ENCODE measurements around the gene SIGLEC9.

SIGLEC9 gene

GRCh38 chr19:51124729-51125128 is at the start of gene SIGLEC9:
Gene SIGLEC9, plus strand, starts transcription at chr19:51124906. Its CDS starts 69 bp downstream, at chr19:51124975.
- Histone ChIP-seq H3K4me3 (ENCODE audit: low read length, poor library complexity, severe bottlenecking) (no peak within 1 kb of the TSS), H2AFZ (ENCODE audit: low read length) (no peak within 1 kb of the TSS; the same call in 1 of the 2 replicates), H3K79me2 (ENCODE audit: insufficient read depth, low read length) (no peaks in the 10 kb centered on the region), H3K9ac (ENCODE audit: low read depth, low read length, poor library complexity, severe bottlenecking) (no peak within 1 kb of the TSS), H4K20me1 (ENCODE audit: insufficient read depth, low read length, poor library complexity, severe bottlenecking) (no peaks in the 10 kb centered on the region), H3K4me1 (ENCODE audit: insufficient read depth, low read length, poor library complexity, severe bottlenecking) (no peaks in the 10 kb centered on the region), H3K9me2 (replicated peaks; ENCODE audit: low read depth, low read length) (no peaks in the 10 kb centered on the region), H3K4me2 (ENCODE audit: low read depth, low read length, poor library complexity, severe bottlenecking) (no peak within 1 kb of the TSS), H3F3A (ENCODE audit: low read depth) (no peaks in the 10 kb centered on the region), H3K27me3 (ENCODE audit: insufficient read depth, low read length, poor library complexity, severe bottlenecking) (no peaks in the 10 kb centered on the region), H3K36me3 (ENCODE audit: insufficient read depth, low read length) (no peaks in the 10 kb centered on the region), H3K9me3 (ENCODE audit: insufficient read depth, low read depth, low read length) (no peaks in the 10 kb centered on the region)
- TF ChIP-seq CTCF (conservative IDR thresholded peaks at IDR 0.05; ENCODE audit: low read length) (no peak), EZH2phosphoT487 (IDR thresholded peaks at IDR 0.05; ENCODE audit: borderline replicate concordance) (no peak)

- Histone ChIP-seq H3K27me3 (ENCODE audit: insufficient read depth, low read length, poor library complexity, severe bottlenecking) (no peaks in the 10 kb centered on the region), H3K79me2 (ENCODE audit: insufficient read depth, low read length) (no peaks in the 10 kb centered on the region), H3K9ac (ENCODE audit: low read depth, low read length, poor library complexity, severe bottlenecking) (no peak overlapping the region), H3K36me3 (ENCODE audit: insufficient read depth, low read length) (no peaks in the 10 kb centered on the region), H4K20me1 (ENCODE audit: insufficient read depth, low read length, poor library complexity, severe bottlenecking) (no peaks in the 10 kb centered on the region), H3K4me2 (ENCODE audit: low read depth, low read length, poor library complexity, severe bottlenecking) (no peak overlapping the region), H3K9me2 (replicated peaks; ENCODE audit: low read depth, low read length) (no peaks in the 10 kb centered on the region), H3K4me1 (ENCODE audit: insufficient read depth, low read length, poor library complexity, severe bottlenecking) (no peaks in the 10 kb centered on the region), H3K9me3 (ENCODE audit: insufficient read depth, low read depth, low read length) (peaks cover 4% of the 10 kb centered on the region; the same call in 1 of the 2 replicates), H2AFZ (ENCODE audit: low read length) (no peak overlapping the region), H3K4me3 (ENCODE audit: low read length, poor library complexity, severe bottlenecking) (no peak overlapping the region), H3F3A (ENCODE audit: low read depth) (no peaks in the 10 kb centered on the region)
- TF ChIP-seq CTCF (conservative IDR thresholded peaks at IDR 0.05; ENCODE audit: low read length) (no peak), EZH2phosphoT487 (IDR thresholded peaks at IDR 0.05; ENCODE audit: borderline replicate concordance) (no peak)
Measured at GRCh38 chr19:51075998-51076397, 48.7 kb upstream of the SIGLEC9 start.

GRCh38 chr19:51076631-51077213 is 48.0 kb upstream of the SIGLEC9 start:
- Histone ChIP-seq H3K4me3 (ENCODE audit: low read length, poor library complexity, severe bottlenecking) (no peak overlapping the region), H3K9me3 (ENCODE audit: insufficient read depth, low read depth, low read length) (peaks cover 4% of the 10 kb centered on the region), H4K20me1 (ENCODE audit: insufficient read depth, low read length, poor library complexity, severe bottlenecking) (no peaks in the 10 kb centered on the region), H3K4me2 (ENCODE audit: low read depth, low read length, poor library complexity, severe bottlenecking) (no peak overlapping the region), H3F3A (ENCODE audit: low read depth) (no peaks in the 10 kb centered on the region), H3K79me2 (ENCODE audit: insufficient read depth, low read length) (no peaks in the 10 kb centered on the region), H3K9me2 (replicated peaks; ENCODE audit: low read depth, low read length) (no peaks in the 10 kb centered on the region), H2AFZ (ENCODE audit: low read length) (no peak overlapping the region), H3K27me3 (ENCODE audit: insufficient read depth, low read length, poor library complexity, severe bottlenecking) (no peaks in the 10 kb centered on the region), H3K4me1 (ENCODE audit: insufficient read depth, low read length, poor library complexity, severe bottlenecking) (no peaks in the 10 kb centered on the region), H3K9ac (ENCODE audit: low read depth, low read length, poor library complexity, severe bottlenecking) (no peak overlapping the region), H3K36me3 (ENCODE audit: insufficient read depth, low read length) (no peaks in the 10 kb centered on the region)
- TF ChIP-seq EZH2phosphoT487 (IDR thresholded peaks at IDR 0.05; ENCODE audit: borderline replicate concordance), result no peak
- no peak for TF ChIP-seq CTCF (conservative IDR thresholded peaks at IDR 0.05; ENCODE audit: low read length)
